ENCODE measurements around the gene KLRF2. TPM values are rescaled to one million over a fixed set of nuclear protein-coding genes. Genes with fewer than 3 reads are reported as not detected.

KLRF2 gene, protein sequence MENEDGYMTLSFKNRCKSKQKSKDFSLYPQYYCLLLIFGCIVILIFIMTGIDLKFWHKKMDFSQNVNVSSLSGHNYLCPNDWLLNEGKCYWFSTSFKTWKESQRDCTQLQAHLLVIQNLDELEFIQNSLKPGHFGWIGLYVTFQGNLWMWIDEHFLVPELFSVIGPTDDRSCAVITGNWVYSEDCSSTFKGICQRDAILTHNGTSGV
- 1.2 TPM for polyA plus RNA-seq
- long read RNA-seq, donor 1: 0 reads
- long read RNA-seq, donor 2: 0 reads
- long read RNA-seq, donor 3: 0 reads
- long read RNA-seq, donor 4: 0 reads
- long read RNA-seq, donor 5: 0 reads
- long read RNA-seq, donor 6: 0 reads
- long read RNA-seq, donor 7, partial matches to known transcripts: 0 of 1 reads
- long read RNA-seq, donor 7, other reads (novel, unspliced or antisense): 0 of 1 reads
- long read RNA-seq, donor 8, partial matches to known transcripts: 0 of 1 reads
- long read RNA-seq, donor 8, other reads (novel, unspliced or antisense): 0 of 1 reads
- long read RNA-seq, donor 9, partial matches to known transcripts: 0 of 1 reads
- long read RNA-seq, donor 9, other reads (novel, unspliced or antisense): 0 of 1 reads
- long read RNA-seq, donor 10: 0 reads
- long read RNA-seq, donor 11, partial matches to known transcripts: 0 of 1 reads
- long read RNA-seq, donor 11, other reads (novel, unspliced or antisense): 0 of 1 reads

DNA sequence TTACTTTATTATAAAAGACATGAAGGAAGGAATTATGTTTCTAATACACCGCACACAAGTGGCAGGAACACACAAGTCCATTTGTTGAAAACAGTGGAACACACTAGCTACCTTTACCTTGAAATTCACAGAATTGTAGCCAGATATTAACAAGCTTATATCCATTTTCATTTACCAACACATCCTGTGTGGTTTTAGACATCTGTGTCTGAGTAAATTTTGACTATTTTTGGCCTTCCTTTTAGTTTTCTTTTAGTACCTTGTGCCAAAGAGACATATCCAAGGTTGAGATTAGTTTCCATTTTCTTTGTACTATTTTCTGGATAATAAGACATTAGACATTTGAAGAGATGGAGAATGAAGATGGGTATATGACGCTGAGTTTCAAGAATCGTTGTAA lies at the start of gene KLRF2:
Gene KLRF2, plus strand, starts transcription at position 244 of the 400 bp plus-strand sequence. Its CDS starts 107 bp downstream, at position 351.
- H3K4me1 ChIP-seq (ENCODE audit: control insufficient read depth, insufficient read depth, low read length): no peaks in the 10 kb centered on the region
- H3K27ac ChIP-seq (ENCODE audit: low read length): no peak within 1 kb of the TSS
- H3K36me3 ChIP-seq (ENCODE audit: control insufficient read depth, insufficient read depth, low read length): no peaks in the 10 kb centered on the region
- no peak for DNase-seq
- no peaks in the 10 kb centered on the region for H3K27me3 ChIP-seq (ENCODE audit: control insufficient read depth, insufficient read depth, low read length)
- H3K4me3 ChIP-seq (ENCODE audit: low read length): no peak within 1 kb of the TSS
- 80% methylated on average over 1 of the region's 3 CpGs for WGBS (ENCODE audit: insufficient coverage, low lambda C conversion rate)
- H3K9me3 ChIP-seq (ENCODE audit: control insufficient read depth, low read depth, low read length): no peaks in the 10 kb centered on the region

- H3K9me3 ChIP-seq (ENCODE audit: control insufficient read depth, low read depth, low read length): no peaks in the 10 kb centered on the region
- no peak overlapping the region for H3K27ac ChIP-seq (ENCODE audit: low read length)
- H3K4me3 ChIP-seq (ENCODE audit: low read length): no peak overlapping the region
- no peak for DNase-seq
- no peaks in the 10 kb centered on the region for H3K4me1 ChIP-seq (ENCODE audit: control insufficient read depth, insufficient read depth, low read length)
- H3K36me3 ChIP-seq (ENCODE audit: control insufficient read depth, insufficient read depth, low read length): no peaks in the 10 kb centered on the region
- 50% methylated on average over 2 of the region's 3 CpGs for WGBS (ENCODE audit: insufficient coverage, low lambda C conversion rate)
- no peaks in the 10 kb centered on the region for H3K27me3 ChIP-seq (ENCODE audit: control insufficient read depth, insufficient read depth, low read length)
Measured at GRCh38 chr12:9831720-9832119, 49.6 kb upstream of the KLRF2 start.

- H3K36me3 ChIP-seq (ENCODE audit: control insufficient read depth, insufficient read depth, low read length): no peaks in the 10 kb centered on the region
- H3K9me3 ChIP-seq (ENCODE audit: control insufficient read depth, low read depth, low read length): no peaks in the 10 kb centered on the region
- no peak for DNase-seq
- WGBS (ENCODE audit: insufficient coverage, low lambda C conversion rate): 80% methylated on average over 1 of the region's 3 CpGs
- no peak overlapping the region for H3K27ac ChIP-seq (ENCODE audit: low read length)
- H3K4me1 ChIP-seq (ENCODE audit: control insufficient read depth, insufficient read depth, low read length): no peaks in the 10 kb centered on the region
- no peak overlapping the region for H3K4me3 ChIP-seq (ENCODE audit: low read length)
- H3K27me3 ChIP-seq (ENCODE audit: control insufficient read depth, insufficient read depth, low read length): no peaks in the 10 kb centered on the region
Measured at GRCh38 chr12:9843407-9843806, 37.9 kb upstream of the KLRF2 start.

DNA sequence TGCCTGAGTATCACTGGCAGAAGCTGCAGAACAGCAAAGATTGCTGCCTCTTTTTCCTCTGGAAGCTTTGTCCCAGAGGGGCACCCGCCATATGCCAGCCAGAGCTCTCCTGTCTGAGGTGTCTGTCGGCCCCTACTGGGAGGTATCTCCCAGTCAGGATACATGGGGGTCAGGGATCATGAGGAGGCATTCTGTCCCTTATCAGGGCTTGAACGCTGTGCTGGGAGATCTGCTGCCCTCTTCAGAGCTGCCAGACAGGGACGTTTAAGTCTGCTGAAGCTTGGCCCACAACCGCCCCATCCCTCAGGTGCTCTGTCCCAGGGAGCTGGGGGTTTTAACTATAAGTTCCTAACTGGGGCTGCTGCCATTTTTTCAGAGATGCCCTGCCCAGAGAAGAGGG lies 32.4 kb upstream of the KLRF2 start:
- no CpG with 5 or more reads among the region's 5 CpGs for WGBS (ENCODE audit: insufficient coverage, low lambda C conversion rate)
- Histone ChIP-seq H3K27me3 (ENCODE audit: control insufficient read depth, insufficient read depth, low read length) (no peaks in the 10 kb centered on the region), H3K4me3 (ENCODE audit: low read length) (no peak overlapping the region), H3K9me3 (ENCODE audit: control insufficient read depth, low read depth, low read length) (no peaks in the 10 kb centered on the region), H3K4me1 (ENCODE audit: control insufficient read depth, insufficient read depth, low read length) (no peaks in the 10 kb centered on the region), H3K27ac (ENCODE audit: low read length) (no peak overlapping the region), H3K36me3 (ENCODE audit: control insufficient read depth, insufficient read depth, low read length) (no peaks in the 10 kb centered on the region)
- DNase-seq: no peak

DNA sequence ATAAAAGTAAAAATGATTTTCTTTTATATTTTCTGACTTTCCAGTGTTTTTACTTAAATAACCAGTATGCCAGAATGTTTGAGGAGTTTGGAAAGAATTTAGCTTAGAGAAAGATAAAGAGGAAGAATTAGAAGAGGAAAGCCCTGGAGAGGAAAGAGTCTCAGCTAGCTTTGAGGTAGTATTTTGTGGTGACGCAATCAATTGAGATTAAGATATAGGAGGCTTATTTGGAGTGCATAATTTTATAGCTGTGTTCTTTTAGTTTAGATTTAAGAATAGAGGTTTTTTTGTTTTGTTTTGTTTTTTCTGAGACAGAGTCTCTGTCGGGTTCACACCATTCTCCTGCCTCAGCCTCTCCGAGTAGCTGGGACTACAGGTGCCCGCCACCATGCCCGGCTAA lies 30.2 kb upstream of the KLRF2 start:
- H3K27ac ChIP-seq (ENCODE audit: low read length): no peak overlapping the region
- H3K9me3 ChIP-seq (ENCODE audit: control insufficient read depth, low read depth, low read length): no peaks in the 10 kb centered on the region
- H3K4me3 ChIP-seq (ENCODE audit: low read length): no peak overlapping the region
- H3K36me3 ChIP-seq (ENCODE audit: control insufficient read depth, insufficient read depth, low read length): no peaks in the 10 kb centered on the region
- H3K27me3 ChIP-seq (ENCODE audit: control insufficient read depth, insufficient read depth, low read length): no peaks in the 10 kb centered on the region
- 83% methylated on average over 2 of the region's 5 CpGs for WGBS (ENCODE audit: insufficient coverage, low lambda C conversion rate)
- no peaks in the 10 kb centered on the region for H3K4me1 ChIP-seq (ENCODE audit: control insufficient read depth, insufficient read depth, low read length)
- no peak for DNase-seq

- no peak for DNase-seq
- Histone ChIP-seq H3K4me1 (ENCODE audit: control insufficient read depth, insufficient read depth, low read length) (no peaks in the 10 kb centered on the region), H3K9me3 (ENCODE audit: control insufficient read depth, low read depth, low read length) (no peaks in the 10 kb centered on the region), H3K27ac (ENCODE audit: low read length) (no peak overlapping the region), H3K4me3 (ENCODE audit: low read length) (no peak overlapping the region), H3K36me3 (ENCODE audit: control insufficient read depth, insufficient read depth, low read length) (no peaks in the 10 kb centered on the region), H3K27me3 (ENCODE audit: control insufficient read depth, insufficient read depth, low read length) (no peaks in the 10 kb centered on the region)
- 75% methylated on average over 2 of the region's 2 CpGs for WGBS (ENCODE audit: insufficient coverage, low lambda C conversion rate)
Measured at GRCh38 chr12:9851927-9852326, 29.4 kb upstream of the KLRF2 start.

- Histone ChIP-seq H3K9me3 (ENCODE audit: control insufficient read depth, low read depth, low read length) (no peaks in the 10 kb centered on the region), H3K27me3 (ENCODE audit: control insufficient read depth, insufficient read depth, low read length) (no peaks in the 10 kb centered on the region), H3K4me3 (ENCODE audit: low read length) (no peak overlapping the region), H3K27ac (ENCODE audit: low read length) (no peak overlapping the region), H3K36me3 (ENCODE audit: control insufficient read depth, insufficient read depth, low read length) (no peaks in the 10 kb centered on the region), H3K4me1 (ENCODE audit: control insufficient read depth, insufficient read depth, low read length) (no peaks in the 10 kb centered on the region)
- WGBS (ENCODE audit: insufficient coverage, low lambda C conversion rate): 86% methylated on average over 1 of the region's 1 CpG
- DNase-seq: no peak
Measured at GRCh38 chr12:9856151-9856550, 25.1 kb upstream of the KLRF2 start.

DNA sequence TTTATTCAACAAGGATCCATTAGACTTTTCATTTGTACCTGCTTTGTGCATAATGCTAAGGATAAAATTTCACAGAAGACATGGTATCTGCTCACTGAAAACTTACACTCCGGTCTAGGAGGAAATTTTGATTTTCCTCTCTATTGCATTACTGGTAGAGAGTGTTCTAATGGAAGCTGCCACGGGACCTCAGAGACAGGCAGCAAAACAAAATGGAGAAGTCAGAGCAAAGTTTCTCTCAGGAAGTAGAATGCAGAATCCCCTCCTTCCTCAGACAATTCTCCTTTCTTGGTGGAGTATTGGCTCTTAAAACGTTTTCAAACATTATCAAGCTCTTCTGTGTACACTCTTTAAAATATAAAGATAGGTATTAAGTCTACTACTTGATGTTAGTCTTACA lies 24.4 kb upstream of the KLRF2 start:
- 83% methylated on average over 1 of the region's 3 CpGs for WGBS (ENCODE audit: insufficient coverage, low lambda C conversion rate)
- Histone ChIP-seq H3K4me3 (ENCODE audit: low read length) (no peak overlapping the region), H3K36me3 (ENCODE audit: control insufficient read depth, insufficient read depth, low read length) (no peaks in the 10 kb centered on the region), H3K9me3 (ENCODE audit: control insufficient read depth, low read depth, low read length) (no peaks in the 10 kb centered on the region), H3K27ac (ENCODE audit: low read length) (no peak overlapping the region), H3K27me3 (ENCODE audit: control insufficient read depth, insufficient read depth, low read length) (no peaks in the 10 kb centered on the region), H3K4me1 (ENCODE audit: control insufficient read depth, insufficient read depth, low read length) (no peaks in the 10 kb centered on the region)
- DNase-seq: no peak

- Histone ChIP-seq H3K4me1 (ENCODE audit: control insufficient read depth, insufficient read depth, low read length) (no peaks in the 10 kb centered on the region), H3K9me3 (ENCODE audit: control insufficient read depth, low read depth, low read length) (no peaks in the 10 kb centered on the region), H3K27me3 (ENCODE audit: control insufficient read depth, insufficient read depth, low read length) (no peaks in the 10 kb centered on the region), H3K27ac (ENCODE audit: low read length) (no peak overlapping the region), H3K36me3 (ENCODE audit: control insufficient read depth, insufficient read depth, low read length) (no peaks in the 10 kb centered on the region), H3K4me3 (ENCODE audit: low read length) (no peak overlapping the region)
- DNase-seq: no peak
Measured at GRCh38 chr12:9858135-9858534, 23.2 kb upstream of the KLRF2 start.

- WGBS (ENCODE audit: insufficient coverage, low lambda C conversion rate): 67% methylated on average over 1 of the region's 4 CpGs
- Histone ChIP-seq H3K4me1 (ENCODE audit: control insufficient read depth, insufficient read depth, low read length) (no peaks in the 10 kb centered on the region), H3K4me3 (ENCODE audit: low read length) (no peak overlapping the region), H3K36me3 (ENCODE audit: control insufficient read depth, insufficient read depth, low read length) (no peaks in the 10 kb centered on the region), H3K27me3 (ENCODE audit: control insufficient read depth, insufficient read depth, low read length) (no peaks in the 10 kb centered on the region), H3K9me3 (ENCODE audit: control insufficient read depth, low read depth, low read length) (no peaks in the 10 kb centered on the region), H3K27ac (ENCODE audit: low read length) (no peak overlapping the region)
- DNase-seq: no peak
Measured at GRCh38 chr12:9864913-9865675, 16.2 kb upstream of the KLRF2 start.

Measured in large intestine (tissue), 12 donors.